Lower lobe of right lung (tissue), 2 donors: ENCODE measurements around the gene METTL26. TPM values are rescaled to one million over a fixed set of nuclear protein-coding genes. Genes with fewer than 3 reads are reported as not detected.
A peak's percentile ranks its signal among the peaks of the same experiment; 100 is the strongest.

Experiments used
- ATAC-seq, 2 donors: fragments of 200-7000 bp; cut with Tn5 transposase; one replicate each; pipeline ENCODE4 v1.9.1; 2020 to 2022; ENCODE audit warnings: mild to moderate bottlenecking in 2 of 2, moderate library complexity in 2 of 2
- DNase-seq: peaks from one replicate; pipeline ENCODE4 v3.0.0-alpha.2; 2020
- H3K27ac ChIP-seq: fragments of 200-600 bp; one replicate; pipeline ENCODE4 v1.8.0; 2022
- H3K27me3 ChIP-seq: fragments of 200-600 bp; one replicate; pipeline ENCODE4 v1.8.0; 2022; ENCODE audit warnings: low read depth
- H3K36me3 ChIP-seq: fragments of 200-600 bp; one replicate; pipeline ENCODE4 v1.8.0; 2022; ENCODE audit warnings: mild to moderate bottlenecking
- H3K4me1 ChIP-seq: fragments of 200-600 bp; one replicate; pipeline ENCODE4 v1.8.0; 2022
- H3K4me3 ChIP-seq: fragments of 200-600 bp; one replicate; pipeline ENCODE4 v1.8.0; 2022; ENCODE audit warnings: mild to moderate bottlenecking
- H3K9me3 ChIP-seq: fragments of 200-600 bp; one replicate; pipeline ENCODE4 v1.8.0; 2022
- intact Hi-C: fragments of 100-400 bp; cut with DNase I; formaldehyde crosslinking; loops from one replicate; pipeline ENCODE4 v1.11.0; 2022
- total RNA-seq: library from RNA; stranded (reverse); fragmentation: NEBNext Ultra II Directional; extraction: Animal tissue kit (Norgen Biotek cat#: 25700); gene quantifications from one replicate; pipeline ENCODE4 v1.2.1, GENCODE V29; 2021
- TF ChIP-seq, protein P1 (sequence below): fragments of 200-600 bp; IDR thresholded peaks from one replicate; pipeline ENCODE4 v1.8.0; 2022; ENCODE audit warnings: antibody characterized with exemption, mild to moderate bottlenecking
- donor health status: DM: no; HTN: yes; CAD: no; lungs with severe emphysema.

METTL26 gene
- total RNA-seq, 1 donor from 2014 or later: 63.1 TPM

DNA sequence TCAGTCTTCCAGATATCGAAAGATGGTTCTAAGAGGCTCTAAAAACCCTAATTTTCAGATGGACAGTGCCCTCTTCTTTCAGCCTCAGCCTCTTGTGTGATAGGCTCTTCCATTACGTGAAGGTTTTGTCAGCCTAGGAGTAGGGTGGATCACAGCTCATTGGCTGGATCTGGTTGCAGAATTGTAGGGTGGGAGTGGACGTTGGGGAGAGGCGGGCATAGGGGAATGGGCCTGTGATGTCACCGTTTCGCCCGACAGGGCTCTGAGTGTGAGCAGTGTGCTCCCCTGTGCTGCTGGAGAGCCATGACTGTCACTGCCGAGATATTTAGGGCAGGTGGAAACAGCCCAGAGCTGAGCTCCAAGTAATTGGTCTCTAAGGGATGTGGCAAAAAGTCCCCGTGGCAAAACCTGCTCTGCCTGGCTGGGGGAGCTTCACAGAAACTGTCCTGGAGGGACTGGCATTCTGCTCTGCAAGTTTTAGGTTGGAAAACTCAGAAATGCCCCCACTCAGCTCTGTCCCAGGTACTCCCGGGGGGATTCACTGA is 11.5 kb downstream of the METTL26 start:
- TF ChIP-seq, protein P1, sequence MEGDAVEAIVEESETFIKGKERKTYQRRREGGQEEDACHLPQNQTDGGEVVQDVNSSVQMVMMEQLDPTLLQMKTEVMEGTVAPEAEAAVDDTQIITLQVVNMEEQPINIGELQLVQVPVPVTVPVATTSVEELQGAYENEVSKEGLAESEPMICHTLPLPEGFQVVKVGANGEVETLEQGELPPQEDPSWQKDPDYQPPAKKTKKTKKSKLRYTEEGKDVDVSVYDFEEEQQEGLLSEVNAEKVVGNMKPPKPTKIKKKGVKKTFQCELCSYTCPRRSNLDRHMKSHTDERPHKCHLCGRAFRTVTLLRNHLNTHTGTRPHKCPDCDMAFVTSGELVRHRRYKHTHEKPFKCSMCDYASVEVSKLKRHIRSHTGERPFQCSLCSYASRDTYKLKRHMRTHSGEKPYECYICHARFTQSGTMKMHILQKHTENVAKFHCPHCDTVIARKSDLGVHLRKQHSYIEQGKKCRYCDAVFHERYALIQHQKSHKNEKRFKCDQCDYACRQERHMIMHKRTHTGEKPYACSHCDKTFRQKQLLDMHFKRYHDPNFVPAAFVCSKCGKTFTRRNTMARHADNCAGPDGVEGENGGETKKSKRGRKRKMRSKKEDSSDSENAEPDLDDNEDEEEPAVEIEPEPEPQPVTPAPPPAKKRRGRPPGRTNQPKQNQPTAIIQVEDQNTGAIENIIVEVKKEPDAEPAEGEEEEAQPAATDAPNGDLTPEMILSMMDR: no peak
- intact Hi-C loops: no loop called here
- ATAC-seq: no peak
- no peak overlapping the region for H3K4me3 ChIP-seq
- H3K4me1 ChIP-seq: peaks cover 44% of the 10 kb centered on the region
- H3K27me3 ChIP-seq: no peaks in the 10 kb centered on the region
- peaks cover 45% of the 10 kb centered on the region for H3K36me3 ChIP-seq
- DNase-seq: no peak
- H3K27ac ChIP-seq: no peak overlapping the region
- no peaks in the 10 kb centered on the region for H3K9me3 ChIP-seq

DNA sequence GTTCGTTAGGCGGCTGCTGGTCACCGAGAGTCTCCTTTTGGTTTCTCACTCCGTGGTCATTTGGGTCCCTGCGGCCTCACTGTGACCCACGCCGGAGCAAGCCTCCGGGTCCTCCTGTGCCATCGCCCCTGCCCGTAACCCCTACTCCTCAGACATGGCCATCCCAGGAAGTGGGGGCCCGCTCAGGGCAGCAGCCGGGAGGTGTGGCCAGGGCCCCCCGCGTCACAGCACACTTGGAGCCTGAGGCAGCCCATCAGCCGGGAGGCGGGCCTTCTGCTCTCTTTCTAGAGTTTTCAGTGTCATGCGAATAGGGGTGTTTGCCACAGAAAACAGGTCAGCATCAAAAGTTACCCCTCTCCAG is 13.2 kb downstream of the METTL26 start:
- no peaks in the 10 kb centered on the region for H3K9me3 ChIP-seq
- ATAC-seq (no peak), DNase-seq (no peak)
- TF ChIP-seq, protein P1: no peak
- H3K4me3 ChIP-seq: no peak overlapping the region
- peak overlapping the region; percentile 58 for H3K27ac ChIP-seq
- peaks cover 27% of the 10 kb centered on the region for H3K4me1 ChIP-seq
- H3K27me3 ChIP-seq: no peaks in the 10 kb centered on the region
- H3K36me3 ChIP-seq: peaks cover 33% of the 10 kb centered on the region
- intact Hi-C loops: no loop called here

DNA sequence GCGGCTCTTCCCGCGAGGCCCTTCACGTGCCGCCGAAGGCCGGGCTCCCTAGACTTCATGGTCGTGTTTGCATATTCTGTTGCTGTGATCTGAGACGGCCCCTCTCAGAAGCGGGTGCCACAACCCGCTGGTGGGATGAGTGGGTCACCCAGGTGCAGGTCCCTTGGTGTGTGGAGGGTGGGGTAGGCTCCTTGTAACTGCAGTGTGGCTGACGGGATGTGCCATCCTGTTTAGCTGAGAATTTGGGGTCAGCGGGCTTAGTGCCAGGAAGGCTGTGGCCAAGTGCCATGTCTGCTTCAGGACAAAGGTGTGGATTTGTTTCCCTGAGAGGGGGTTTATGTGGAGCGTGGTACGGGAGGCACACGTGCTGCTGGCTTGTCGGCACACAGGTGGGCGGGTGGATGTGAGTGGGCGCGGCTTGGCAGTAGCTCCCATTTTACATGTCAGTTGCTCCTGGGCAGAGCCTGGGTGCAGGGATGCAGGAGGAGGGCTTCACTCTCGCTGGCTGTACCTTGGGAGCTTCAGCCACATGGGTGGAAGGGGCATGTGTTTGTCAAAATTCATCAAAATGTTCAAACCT is 14.5 kb downstream of the METTL26 start:
- H3K27ac ChIP-seq: peak overlapping the region; percentile 58
- no peak for ATAC-seq
- TF ChIP-seq, protein P1: no peak
- no peaks in the 10 kb centered on the region for H3K27me3 ChIP-seq
- peaks cover 20% of the 10 kb centered on the region for H3K36me3 ChIP-seq
- H3K9me3 ChIP-seq: no peaks in the 10 kb centered on the region
- peaks cover 20% of the 10 kb centered on the region for H3K4me1 ChIP-seq
- DNase-seq: no peak
- no peak overlapping the region for H3K4me3 ChIP-seq
- intact Hi-C loops: no loop called here

DNA sequence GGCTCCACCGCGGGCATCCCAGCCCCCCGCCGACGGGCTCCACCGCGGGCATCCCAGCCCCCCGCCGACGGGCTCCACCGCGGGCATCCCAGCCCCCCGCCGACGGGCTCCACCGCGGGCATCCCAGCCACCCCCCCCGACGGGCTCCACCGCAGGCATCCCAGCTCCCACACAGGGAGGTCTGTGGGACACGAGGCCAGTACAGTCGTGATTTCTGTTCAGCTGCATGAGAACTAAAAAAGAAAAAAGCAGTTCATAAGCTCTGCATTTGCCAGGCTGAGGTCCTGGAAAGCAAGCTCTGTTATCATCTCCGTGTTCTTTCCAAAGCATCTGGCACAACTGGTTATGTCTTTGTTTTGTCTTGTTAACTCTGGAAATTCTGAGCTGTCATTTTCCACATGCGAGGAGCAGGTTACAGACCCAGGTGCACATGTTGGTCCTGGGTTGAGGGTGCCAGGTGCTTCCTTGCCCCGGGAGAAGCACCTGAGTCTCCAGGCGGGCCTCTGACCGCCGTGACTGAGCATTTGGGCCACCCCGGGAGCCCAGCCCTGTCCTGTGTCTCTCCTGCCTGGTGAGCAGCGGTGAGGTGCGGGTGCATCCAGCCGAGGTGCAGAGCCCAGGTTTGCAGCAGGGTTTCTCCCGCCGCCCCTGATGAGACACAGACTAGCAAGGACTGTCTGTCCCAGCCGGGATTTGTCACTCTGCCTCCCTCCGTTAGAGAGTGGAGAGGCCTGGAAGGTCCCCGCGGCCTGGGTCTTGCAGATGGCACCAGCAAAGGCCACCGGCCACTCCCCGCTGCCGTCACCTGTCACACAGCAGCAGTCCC is 15.2 kb downstream of the METTL26 start:
- Histone ChIP-seq H3K9me3 (no peaks in the 10 kb centered on the region), H3K4me3 (no peak overlapping the region), H3K36me3 (peaks cover 13% of the 10 kb centered on the region), H3K4me1 (peaks cover 20% of the 10 kb centered on the region), H3K27me3 (no peaks in the 10 kb centered on the region), H3K27ac (no peak overlapping the region)
- DNase-seq (no peak), ATAC-seq (no peak)
- TF ChIP-seq, protein P1: no peak
- intact Hi-C loops: no loop called here

DNA sequence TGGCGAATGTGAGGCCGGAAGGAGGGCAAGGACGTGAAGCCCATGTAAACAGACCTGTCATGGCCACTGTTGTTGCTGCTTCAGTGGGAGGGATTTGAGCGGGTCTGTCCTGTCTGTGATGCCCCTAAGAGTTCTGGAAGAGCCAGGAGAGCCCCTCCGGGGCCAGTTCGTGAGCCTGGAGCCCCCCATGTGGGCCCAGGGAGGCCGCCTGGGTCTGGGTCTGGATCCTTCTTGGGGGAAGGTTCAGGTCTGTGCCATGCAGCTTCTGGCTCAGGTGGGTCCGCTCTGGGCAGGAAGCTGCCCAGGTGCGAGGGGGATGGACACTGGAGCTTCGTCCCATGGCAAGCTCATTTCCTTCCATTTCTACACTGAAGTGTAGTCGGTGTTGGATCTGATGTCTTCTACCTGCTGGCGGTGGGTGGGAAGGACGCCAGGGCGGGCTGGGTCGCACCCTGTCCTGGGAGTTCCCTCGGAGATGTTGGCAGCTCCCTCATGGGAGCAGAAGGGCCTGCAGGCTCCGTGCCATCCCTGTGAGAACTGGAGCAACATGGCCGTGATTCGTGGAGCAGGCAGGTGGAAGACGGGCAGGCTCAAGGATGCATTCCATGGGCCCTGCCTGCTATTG is 16.5 kb downstream of the METTL26 start:
- Histone ChIP-seq H3K27ac (no peak overlapping the region), H3K9me3 (no peaks in the 10 kb centered on the region), H3K36me3 (no peaks in the 10 kb centered on the region), H3K27me3 (no peaks in the 10 kb centered on the region), H3K4me3 (no peak overlapping the region), H3K4me1 (peaks cover 20% of the 10 kb centered on the region)
- TF ChIP-seq, protein P1: no peak
- DNase-seq (peak; percentile 74), ATAC-seq (no peak)
- intact Hi-C loops: no loop called here
